ENCODE measurements around the gene DPH1. TPM values are rescaled to one million over a fixed set of nuclear protein-coding genes. Genes with fewer than 3 reads are reported as not detected.

The DPH1 gene
- total RNA-seq, 2 donors from 2014 or later = 17.2 to 21.6 TPM

DNA sequence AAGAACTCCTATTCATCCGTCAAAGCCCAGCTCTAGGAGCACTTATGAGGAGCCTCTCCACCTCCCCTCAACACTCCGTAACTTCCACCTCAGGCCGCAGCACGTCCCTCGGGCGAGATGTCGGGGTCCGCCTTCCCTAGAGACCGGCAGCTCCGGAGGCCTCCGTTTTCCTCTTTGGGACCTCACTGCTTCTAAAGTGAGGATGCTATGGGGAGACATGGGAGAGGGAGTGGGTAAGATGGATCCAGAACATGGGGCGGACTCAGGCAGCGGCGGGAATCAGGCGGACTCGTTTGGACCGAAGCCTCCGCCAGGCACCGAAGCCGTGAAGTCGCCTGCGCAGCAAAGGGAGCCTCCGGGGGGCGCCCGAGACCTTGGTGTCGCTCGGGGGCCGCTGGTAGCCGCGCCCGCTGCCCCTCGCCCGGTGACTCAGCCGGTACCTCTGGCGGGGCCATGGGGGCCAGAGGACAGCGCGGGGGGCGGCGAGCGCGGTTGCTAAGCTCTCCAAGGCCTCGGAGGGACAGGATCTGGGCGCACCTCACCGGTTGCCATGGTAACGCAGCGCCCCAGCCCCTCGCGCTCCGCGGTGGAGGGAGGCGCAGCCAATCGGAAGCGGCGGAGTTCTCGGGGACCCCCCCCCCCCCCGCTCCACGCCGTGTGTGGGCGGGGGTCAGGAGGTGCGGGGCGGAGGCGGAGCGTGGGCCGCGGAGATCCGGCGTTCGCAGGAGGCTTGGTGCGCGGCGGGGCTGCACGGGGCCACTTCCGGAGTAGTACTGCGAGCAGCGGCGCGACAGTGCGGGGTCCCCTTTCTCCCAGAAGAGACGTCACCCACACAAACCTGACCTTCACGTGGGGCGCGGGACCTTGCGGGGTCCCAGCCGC, 23.7 kb downstream of the DPH1 start:
- no peaks in the 10 kb centered on the region for H3K36me3 ChIP-seq
- DNase-seq (ENCODE audit: low spot score) = peak; percentile 85
- peak overlapping the region; percentile 38 to 85 for H3K27ac ChIP-seq

DNA sequence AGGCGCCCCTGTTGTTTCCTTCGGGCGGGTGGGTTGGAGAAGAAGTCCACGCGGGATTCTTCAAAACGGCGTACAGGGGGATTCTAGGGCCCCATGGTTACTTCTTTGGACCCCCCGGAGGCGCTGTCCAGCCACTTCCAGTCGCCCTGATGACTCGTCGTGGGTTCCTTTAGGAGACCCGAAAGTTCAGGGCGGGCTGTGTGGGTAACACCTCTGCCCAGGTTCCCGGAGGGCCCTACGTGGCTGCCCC, 24.2 kb downstream of the DPH1 start:
- no peaks in the 10 kb centered on the region for H3K36me3 ChIP-seq
- H3K27ac ChIP-seq = peak overlapping the region; percentile 38 to 85
- H3K4me1 ChIP-seq = peaks cover 0 to 74% of the 10 kb centered on the region in 2 donors
- H3K9me3 ChIP-seq = no peaks in the 10 kb centered on the region
- DNase-seq (ENCODE audit: low spot score) = no peak
- peaks cover 0 to 12% of the 10 kb centered on the region in 2 donors for H3K27me3 ChIP-seq
- TF ChIP-seq, protein P1, sequence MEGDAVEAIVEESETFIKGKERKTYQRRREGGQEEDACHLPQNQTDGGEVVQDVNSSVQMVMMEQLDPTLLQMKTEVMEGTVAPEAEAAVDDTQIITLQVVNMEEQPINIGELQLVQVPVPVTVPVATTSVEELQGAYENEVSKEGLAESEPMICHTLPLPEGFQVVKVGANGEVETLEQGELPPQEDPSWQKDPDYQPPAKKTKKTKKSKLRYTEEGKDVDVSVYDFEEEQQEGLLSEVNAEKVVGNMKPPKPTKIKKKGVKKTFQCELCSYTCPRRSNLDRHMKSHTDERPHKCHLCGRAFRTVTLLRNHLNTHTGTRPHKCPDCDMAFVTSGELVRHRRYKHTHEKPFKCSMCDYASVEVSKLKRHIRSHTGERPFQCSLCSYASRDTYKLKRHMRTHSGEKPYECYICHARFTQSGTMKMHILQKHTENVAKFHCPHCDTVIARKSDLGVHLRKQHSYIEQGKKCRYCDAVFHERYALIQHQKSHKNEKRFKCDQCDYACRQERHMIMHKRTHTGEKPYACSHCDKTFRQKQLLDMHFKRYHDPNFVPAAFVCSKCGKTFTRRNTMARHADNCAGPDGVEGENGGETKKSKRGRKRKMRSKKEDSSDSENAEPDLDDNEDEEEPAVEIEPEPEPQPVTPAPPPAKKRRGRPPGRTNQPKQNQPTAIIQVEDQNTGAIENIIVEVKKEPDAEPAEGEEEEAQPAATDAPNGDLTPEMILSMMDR (IDR thresholded peaks at IDR 0.05) = no peak
- H3K4me3 ChIP-seq = peak overlapping the region; percentile 20 to 67

More for the DNA sequence above, 23.7 kb downstream of the DPH1 start:
- Histone ChIP-seq H3K9me3 (no peaks in the 10 kb centered on the region), H3K27me3 (peaks cover 0 to 9% of the 10 kb centered on the region in 2 donors), H3K4me3 (peak overlapping the region; percentile 20 to 67), H3K4me1 (peaks cover 0 to 74% of the 10 kb centered on the region in 2 donors)
- TF ChIP-seq, protein P1 (IDR thresholded peaks at IDR 0.05) = peak in 1 of 2 donors; percentile 79

DNA sequence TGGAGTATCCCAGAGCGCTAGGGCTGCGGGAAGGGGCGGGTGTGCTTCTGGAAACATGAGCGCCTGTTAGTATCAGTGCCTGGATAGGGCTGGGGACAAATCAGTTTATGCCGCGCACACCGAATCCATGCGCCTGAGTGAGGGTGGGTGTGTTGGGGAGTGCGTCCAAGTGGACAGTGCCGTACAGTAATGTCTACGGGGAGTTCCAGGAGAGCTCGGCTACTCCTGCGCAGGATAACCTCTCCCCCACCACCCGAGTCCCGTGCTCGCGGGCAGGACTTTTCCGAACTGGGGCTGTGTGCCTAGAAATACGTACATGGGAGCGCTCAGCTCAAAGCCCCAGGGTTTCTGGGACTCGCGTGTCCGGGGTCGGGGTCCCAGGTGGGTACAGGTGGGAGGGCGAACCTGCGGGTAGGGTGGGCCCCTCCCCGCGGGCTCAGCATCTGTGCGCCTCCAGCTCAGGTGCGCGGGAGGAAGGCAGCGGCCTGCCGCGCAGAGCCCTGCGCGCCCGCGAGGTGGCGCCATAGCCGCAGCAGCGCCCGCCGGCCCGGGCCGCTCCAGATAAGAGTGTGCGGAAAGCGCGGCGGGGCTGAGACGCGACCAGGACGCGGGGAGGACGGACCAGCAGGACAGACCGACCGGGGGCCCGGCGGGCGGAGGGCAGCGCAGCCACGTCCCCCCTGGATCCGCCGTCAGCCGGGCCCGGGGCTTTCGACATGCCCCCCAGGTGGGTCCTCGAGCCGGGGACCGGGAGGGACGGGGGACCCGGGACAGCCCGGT, 24.7 kb downstream of the DPH1 start, which contains the start of gene HIC1:
Gene HIC1, plus strand, starts transcription at position 592 of the 780 bp plus-strand sequence. CDS start 1,588 bp downstream, outside the sequence.
- Histone ChIP-seq H3K27me3 (peaks cover 0 to 12% of the 10 kb centered on the region in 2 donors), H3K27ac (peak within 1 kb of the TSS; percentile 85), H3K4me1 (peaks cover 0 to 75% of the 10 kb centered on the region in 2 donors), H3K36me3 (peaks cover 3% of the 10 kb centered on the region), H3K4me3 (peak within 1 kb of the TSS; percentile 49 to 67), H3K9me3 (no peaks in the 10 kb centered on the region)
- TF ChIP-seq, protein P1 (IDR thresholded peaks at IDR 0.05) = peak; percentile 87 to 100
- no peak for DNase-seq (ENCODE audit: low spot score)

DNA sequence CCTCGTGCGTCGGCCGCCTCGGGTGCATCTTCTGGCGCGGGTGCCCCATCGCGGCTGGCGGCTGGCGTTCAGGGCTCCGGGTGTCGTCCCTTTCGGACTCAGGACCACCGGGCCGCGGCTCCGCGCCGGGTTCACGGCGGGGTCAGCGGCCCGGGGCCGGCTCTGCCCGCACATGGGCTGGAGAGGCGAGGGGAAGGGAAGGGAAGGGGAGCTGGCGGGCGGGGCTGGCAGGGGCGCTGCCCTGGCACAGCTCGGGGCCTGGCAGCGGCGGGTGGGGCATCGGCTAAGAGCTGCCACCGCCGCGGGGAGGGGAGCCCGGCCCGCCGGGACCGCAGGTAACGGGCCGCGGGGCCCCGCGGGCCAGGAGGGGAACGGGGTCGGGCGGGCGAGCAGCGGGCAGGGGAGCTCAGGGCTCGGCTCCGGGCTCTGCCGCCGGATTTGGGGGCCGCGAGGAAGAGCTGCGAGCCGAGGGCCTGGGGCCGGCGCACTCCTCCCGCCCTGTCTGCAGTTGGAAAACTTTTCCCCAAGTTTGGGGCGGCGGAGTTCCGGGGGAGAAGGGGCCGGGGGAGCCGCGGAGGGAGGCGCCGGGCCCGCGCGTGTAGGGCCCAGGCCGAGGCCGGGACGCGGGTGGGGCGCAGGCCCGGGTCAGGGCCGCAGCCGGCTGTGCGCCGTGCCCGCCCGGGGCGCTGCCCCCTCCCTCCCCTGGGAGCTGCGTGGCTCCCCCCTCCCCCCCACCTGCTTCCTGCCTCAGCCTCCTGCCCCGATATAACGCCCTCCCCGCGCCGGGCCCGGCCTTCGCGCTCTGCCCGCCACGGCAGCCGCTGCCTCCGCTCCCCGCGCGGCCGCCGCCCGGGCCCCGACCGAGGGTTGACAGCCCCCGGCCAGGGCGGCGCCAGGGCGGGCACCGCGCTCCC, 25.6 kb downstream of the DPH1 start:
- Histone ChIP-seq H3K4me3 (peak overlapping the region; percentile 49 to 67), H3K4me1 (peaks cover 0 to 80% of the 10 kb centered on the region in 2 donors), H3K9me3 (no peaks in the 10 kb centered on the region), H3K27ac (peak overlapping the region; percentile 85), H3K27me3 (peaks cover 0 to 12% of the 10 kb centered on the region in 2 donors), H3K36me3 (peaks cover 7% of the 10 kb centered on the region)
- no peak for DNase-seq (ENCODE audit: low spot score)
- TF ChIP-seq, protein P1 (IDR thresholded peaks at IDR 0.05) = no peak
